Stimulated activated CD4-positive, alpha-beta T cell treated with anti-CD3 and anti-CD28 coated beads, Interleukin-2, amount 100 ng/mL, for 48 hours (primary cell): ENCODE measurements around the gene CTDSPL2.
"Not testable (repeated sequence)": the region's sequence is repeated elsewhere in the genome, so short reads cannot be mapped to it uniquely, and the experiment has no call there.

Experiments used
- DNase-seq, 2 donors: peaks; one replicate each; pipeline ENCODE4 v3.0.0-alpha.2; 2020

CTDSPL2 gene

DNA sequence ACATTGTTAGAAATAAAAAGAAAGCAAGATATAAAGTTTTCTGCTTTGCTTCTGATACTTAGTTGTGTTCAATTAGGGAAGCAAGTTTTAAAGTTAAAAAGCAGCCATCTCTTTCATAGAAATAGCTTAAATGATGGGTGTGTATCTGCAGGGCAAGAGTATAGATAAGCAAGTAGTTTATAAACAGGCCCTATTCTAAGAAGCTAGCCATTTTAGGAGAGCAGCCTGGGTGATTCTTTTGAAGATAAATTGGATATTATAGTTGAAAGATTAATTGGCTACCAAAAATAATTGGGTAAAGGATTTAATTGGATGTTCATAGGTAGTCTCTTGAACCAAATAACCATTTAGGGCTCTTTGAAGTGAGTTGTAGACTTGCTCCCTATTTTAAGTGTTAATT, 115.2 kb downstream of the CTDSPL2 start:
- DNase-seq, result no peak

DNA sequence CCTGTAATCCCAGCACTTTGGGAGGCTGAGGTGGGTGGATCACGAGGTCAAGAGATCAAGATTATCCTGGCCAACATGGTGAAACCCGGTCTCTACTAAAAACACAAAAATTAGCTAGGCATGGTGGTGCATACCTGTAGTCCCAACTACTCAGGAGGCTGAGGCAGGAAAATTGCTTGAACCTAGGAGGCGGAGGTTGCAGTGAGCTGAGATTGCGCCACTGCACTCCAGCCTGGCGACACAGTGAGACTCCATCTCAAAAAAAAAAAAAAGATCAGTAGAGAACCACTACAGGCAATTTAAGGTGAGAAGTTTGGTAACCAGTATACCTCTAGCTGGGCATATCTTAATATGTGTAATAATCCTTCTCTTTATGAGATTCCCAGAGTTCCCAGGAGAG, 117.3 kb downstream of the CTDSPL2 start:
- DNase-seq, result not testable (repeated sequence)

DNA sequence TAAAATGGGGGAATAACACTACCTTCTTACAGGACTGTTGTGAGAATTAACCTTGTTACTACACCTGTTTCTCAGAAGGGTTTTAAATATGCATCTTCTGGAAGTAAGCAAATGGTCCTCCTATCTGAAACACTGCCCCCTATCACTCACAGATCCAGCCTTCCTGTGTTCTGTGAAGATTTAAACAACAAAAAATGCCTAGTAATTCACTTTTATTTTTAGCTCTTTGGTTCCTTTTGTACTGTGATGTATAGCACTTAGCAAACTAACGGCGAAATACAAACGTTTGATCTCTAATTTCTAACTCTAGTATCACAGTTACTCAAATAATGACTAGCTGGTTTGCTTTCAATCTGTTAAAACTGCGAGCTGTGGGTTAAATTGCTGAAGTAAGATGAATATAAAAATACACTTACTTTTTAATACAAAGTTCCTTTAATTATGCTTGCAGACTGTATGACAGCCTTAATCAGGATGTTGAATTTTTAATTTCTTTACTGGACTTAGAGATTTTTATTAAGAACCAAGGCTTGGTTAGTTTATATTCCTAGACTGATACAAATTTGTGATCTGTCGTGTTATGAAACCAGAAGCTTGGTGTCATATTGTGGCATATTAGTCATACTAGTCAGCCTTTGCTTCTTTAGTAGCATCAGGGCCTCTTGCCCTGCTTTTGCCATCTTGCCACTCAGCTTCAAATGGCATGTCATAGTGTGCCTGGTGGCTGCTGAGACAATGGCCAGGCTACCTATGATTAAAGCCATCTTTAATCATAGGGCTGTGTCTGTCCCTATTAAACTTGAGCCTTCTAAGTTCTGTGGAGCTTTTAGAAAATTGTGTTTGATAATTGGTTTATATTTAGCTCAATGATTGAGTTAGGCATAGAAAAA, 118.7 kb downstream of the CTDSPL2 start:
- DNase-seq, result peak; percentile 32 to 36

- DNase-seq, result not testable (repeated sequence)
Measured at GRCh38 chr15:44549152-44549551, 121.7 kb downstream of the CTDSPL2 start.

GRCh38 chr15:44550256-44550655, 122.8 kb downstream of the CTDSPL2 start:
- DNase-seq, result no peak

DNA sequence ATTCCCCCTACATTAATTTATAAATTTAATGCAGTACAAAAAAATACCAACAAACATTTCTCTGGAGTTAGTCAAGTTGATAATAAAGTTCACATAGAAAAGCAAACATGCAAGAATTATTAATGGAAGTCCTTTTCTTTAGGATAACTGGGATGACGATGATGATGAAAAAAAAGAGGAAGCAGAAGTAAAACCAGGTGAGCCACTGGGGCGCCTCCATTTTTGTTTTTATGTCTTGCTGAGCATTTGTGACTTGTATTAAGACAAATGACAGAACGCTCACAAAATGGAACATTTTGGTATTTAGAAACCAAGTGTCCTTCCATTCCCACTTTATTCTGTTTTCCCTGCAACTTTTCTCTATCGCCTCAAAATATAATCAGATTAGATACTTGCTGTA, 123.3 kb downstream of the CTDSPL2 start:
- no peak for DNase-seq

- DNase-seq, result no peak
Measured at GRCh38 chr15:44554934-44555723, 127.7 kb downstream of the CTDSPL2 start.

GRCh38 chr15:44560926-44561325, 133.5 kb downstream of the CTDSPL2 start:
- DNase-seq, result not testable (repeated sequence)

DNA sequence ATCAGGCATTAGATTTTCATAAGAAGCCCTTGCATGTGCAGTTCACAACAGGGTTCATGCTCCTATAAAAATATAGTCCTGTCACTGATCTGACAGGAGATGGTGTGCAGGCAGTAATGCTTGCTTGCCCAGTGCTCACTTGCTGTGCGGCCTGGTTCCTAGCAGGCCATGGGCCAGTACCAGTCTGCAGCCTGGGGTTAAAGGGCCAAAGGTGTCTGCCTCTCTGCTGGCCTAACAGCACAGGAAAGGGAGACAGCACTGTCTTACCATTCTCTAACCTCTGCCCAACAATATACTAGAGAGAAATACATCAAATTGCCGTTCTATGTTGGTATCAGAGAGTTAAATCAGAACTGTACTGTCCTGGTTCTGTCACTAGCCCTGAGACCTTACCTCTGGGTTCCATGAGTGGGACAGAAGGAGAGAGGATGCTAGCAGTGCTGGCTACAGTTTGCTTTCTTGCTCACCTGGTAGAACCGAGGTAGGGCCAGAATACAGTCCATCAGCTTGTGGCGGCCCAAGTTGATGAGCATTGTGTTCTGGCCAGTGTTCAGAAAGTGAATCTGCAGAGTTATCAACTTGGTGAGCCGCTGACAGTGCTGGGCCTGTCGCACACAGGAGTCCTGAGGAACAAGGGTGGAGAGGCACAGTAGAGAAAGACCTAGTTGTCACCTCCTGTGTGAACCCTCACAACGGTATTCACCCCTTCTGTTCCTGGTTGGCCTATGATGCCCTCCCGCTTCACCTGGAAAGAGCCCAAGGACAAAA, 138.1 kb downstream of the CTDSPL2 start:
- DNase-seq, result no peak

DNA sequence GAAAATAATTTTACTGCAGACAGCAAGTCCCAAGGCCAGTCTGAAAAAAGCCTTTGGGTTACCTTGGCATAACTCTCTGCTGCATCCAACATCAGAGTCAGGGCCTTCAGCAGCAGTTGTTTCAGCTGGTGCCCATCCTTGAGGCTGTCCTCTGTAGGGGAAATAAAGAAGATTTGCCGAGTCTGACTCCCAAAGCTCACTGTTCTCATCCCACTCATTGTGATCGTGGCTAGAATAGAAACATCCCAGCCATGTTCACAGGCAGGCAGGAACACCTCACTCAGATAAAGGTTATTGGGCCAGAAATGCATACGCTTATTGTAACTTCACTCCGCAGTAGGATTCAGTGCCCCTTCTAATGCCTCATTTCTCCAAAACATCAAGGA, 138.7 kb downstream of the CTDSPL2 start:
- no peak for DNase-seq

- no peak for DNase-seq
Measured at GRCh38 chr15:44568338-44568737, 140.9 kb downstream of the CTDSPL2 start.

DNA sequence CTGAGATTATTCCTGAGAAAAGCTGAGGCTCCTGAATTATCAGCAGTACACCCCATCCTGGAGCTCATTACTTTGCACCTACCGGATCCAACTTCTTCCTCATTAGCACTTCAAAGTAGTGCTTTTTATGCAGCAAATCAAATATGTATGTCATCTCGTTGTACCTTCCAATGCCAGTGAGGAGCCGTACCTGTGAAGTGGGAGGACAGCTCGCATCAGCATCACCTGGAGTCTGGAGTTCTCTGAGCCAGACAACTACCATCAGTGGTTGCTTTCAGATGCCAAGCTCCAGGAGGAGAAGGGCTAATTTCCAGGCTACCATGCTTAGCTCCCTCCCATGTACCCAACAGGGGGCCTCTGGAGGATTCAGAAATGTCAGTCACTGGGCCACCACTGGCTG, 141.9 kb downstream of the CTDSPL2 start:
- DNase-seq, result no peak

DNA sequence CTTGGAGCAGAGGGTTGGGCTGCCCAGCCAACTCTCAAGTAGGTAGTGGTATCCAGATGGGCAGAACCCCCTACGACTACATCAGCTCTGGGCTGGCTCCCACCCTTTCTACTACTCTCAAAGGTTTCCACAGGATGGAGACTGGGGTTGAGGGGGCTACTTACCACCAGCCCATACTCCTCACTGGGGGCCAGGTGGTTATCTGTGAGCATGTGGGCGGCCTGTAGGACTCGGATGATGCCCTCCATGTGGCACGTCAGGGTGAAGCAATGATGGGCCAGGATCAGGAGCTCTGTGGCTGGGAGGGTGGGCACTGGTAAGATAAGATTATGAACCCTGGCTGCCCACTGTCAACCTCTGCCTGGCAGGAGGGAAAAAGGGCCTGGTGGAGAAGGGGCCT, 142.9 kb downstream of the CTDSPL2 start:
- no peak for DNase-seq

GRCh38 chr15:44573386-44573785, 146.0 kb downstream of the CTDSPL2 start:
- no peak for DNase-seq

DNA sequence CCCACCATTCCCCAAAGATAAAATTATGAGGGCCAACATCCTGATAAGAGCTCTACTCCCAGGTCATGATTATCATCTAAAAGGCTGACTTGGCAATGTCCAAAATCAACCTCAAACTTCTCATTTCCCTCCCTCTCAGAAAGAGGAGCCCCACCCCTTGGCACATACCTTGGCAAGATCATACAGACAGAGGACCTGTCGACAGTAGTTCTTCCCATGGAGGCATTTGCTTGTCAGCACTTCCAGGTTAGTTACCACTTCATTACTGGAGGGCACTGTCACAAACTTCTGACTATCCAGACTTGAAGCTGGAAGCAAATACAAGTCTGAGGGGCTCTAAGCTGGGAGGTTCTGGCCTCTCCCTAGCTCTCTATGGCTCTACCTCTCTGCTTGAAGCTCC, 147.3 kb downstream of the CTDSPL2 start:
- DNase-seq, result no peak
